Glomerular visceral epithelial cell (primary cell): ENCODE results near the gene NEDD9.

Experiments used
- DNase-seq: peaks from one replicate; pipeline ENCODE4 v3.0.0-alpha.2; 2016; ENCODE audit errors: extremely low spot score

Gene NEDD9

GRCh38 chr6:11260249-11261038 is 28.0 kb upstream of the NEDD9 start:
- DNase-seq = no peak

- DNase-seq = no peak
Observed at GRCh38 chr6:11258260-11259237, 26.1 kb upstream of the NEDD9 start.

GRCh38 chr6:11255610-11256009 is 23.1 kb upstream of the NEDD9 start:
- DNase-seq = no peak

GRCh38 chr6:11253594-11253993 is 21.1 kb upstream of the NEDD9 start:
- no peak for DNase-seq

GRCh38 chr6:11251553-11252360 is 19.3 kb upstream of the NEDD9 start:
- DNase-seq = peak; percentile 74

GRCh38 chr6:11250108-11250507 is 17.6 kb upstream of the NEDD9 start:
- no peak for DNase-seq

- no peak for DNase-seq
Observed at GRCh38 chr6:11248974-11249761, 16.7 kb upstream of the NEDD9 start.

- no peak for DNase-seq
Observed at GRCh38 chr6:11246722-11247121, 14.3 kb upstream of the NEDD9 start.

GRCh38 chr6:11245381-11246256 is 13.2 kb upstream of the NEDD9 start:
- no peak for DNase-seq

GRCh38 chr6:11244387-11245126 is 12.1 kb upstream of the NEDD9 start:
- DNase-seq = no peak

GRCh38 chr6:11243861-11244260 is 11.4 kb upstream of the NEDD9 start:
- no peak for DNase-seq

GRCh38 chr6:11242711-11243110 is 10.2 kb upstream of the NEDD9 start:
- DNase-seq = no peak

- DNase-seq = no peak
Observed at GRCh38 chr6:11241793-11242201, 9.3 kb upstream of the NEDD9 start.

GRCh38 chr6:11241154-11241792 is 8.8 kb upstream of the NEDD9 start:
- no peak for DNase-seq

- no peak for DNase-seq
Observed at GRCh38 chr6:11237956-11238355, 5.5 kb upstream of the NEDD9 start.

GRCh38 chr6:11237428-11237827 is 5.0 kb upstream of the NEDD9 start:
- no peak for DNase-seq

GRCh38 chr6:11236915-11237314 is 4.4 kb upstream of the NEDD9 start:
- no peak for DNase-seq

- DNase-seq = peak; percentile 56
Observed at GRCh38 chr6:11236076-11236750, 3.7 kb upstream of the NEDD9 start.
